ENCODE results near the gene PDS5B. TPM values are rescaled to one million over a fixed set of nuclear protein-coding genes. Genes with fewer than 3 reads are reported as not detected.
"Not testable (repeated sequence)": the region's sequence is repeated elsewhere in the genome, so short reads cannot be mapped to it uniquely, and the experiment has no call there.

PDS5B gene
- total RNA-seq, 1 donor from 2014 or later: 63.1 TPM

- intact Hi-C loops (cut with micrococcal nuclease); H3K4me1 Mint-ChIP-seq (ENCODE audit: low read depth); DNase-seq (ENCODE audit: low spot score); H3K9me3 Mint-ChIP-seq; H3K27me3 Mint-ChIP-seq (ENCODE audit: low read depth); H3K27ac Mint-ChIP-seq; H3K36me3 Mint-ChIP-seq (ENCODE audit: low read depth); H3K4me3 Mint-ChIP-seq (ENCODE audit: low read depth): not testable (repeated sequence)
Observed at GRCh38 chr13:32826372-32826771, 240.1 kb downstream of the PDS5B start.

Other genes starting within 250 kb of the PDS5B start
- gene N4BP2L1, start 158.3 kb upstream of the PDS5B start, total RNA-seq: 26.1 and 28.6 TPM in 2 replicates
- 94.3 and 105 TPM in 2 replicates for gene N4BP2L2, start 47.7 kb upstream of the PDS5B start, total RNA-seq

All from activated T-helper 2 cell treated with anti-CD3 and anti-CD28 coated beads, Interferon-gamma antibody, Interleukin-2, Interleukin-4, amounts not matched to agents 10 μg/mL and 5 μg/mL and 100 μg/mL, durations not matched to agents 14 hours and 24 hours and 36 hours (primary cell).